SK-N-SH treated with all-trans-retinoic acid at 6 μM for 48 hours (cell line): ENCODE data around the gene HDAC4.

Source experiments
- ATAC-seq: fragments of 200-7000 bp; cut with Tn5 transposase; 3 replicates; pipeline ENCODE4 v1.9.1; 2020; ENCODE audit warnings: mild to moderate bottlenecking, moderate library complexity
- ARNTL ChIP-seq: fragments of 450-650 bp; formaldehyde crosslinking; IDR thresholded peaks from 2 replicates; pipeline ENCODE4 v1.5.0; 2020; ENCODE audit warnings: low read depth, mild to moderate bottlenecking, moderate library complexity, borderline replicate concordance
- BACH2 ChIP-seq: fragments of 250-450 bp; sonication (Bioruptor Pico); IDR thresholded peaks from 2 replicates; pipeline ENCODE4 v1.9.0; 2021; ENCODE audit warnings: mild to moderate bottlenecking, borderline replicate concordance
- CSDC2 ChIP-seq: fragments of 250-450 bp; sonication (Bioruptor Pico); IDR thresholded peaks from 2 replicates; pipeline ENCODE4 v1.5.0; 2020; ENCODE audit warnings: mild to moderate bottlenecking, moderate library complexity
- ISL1 ChIP-seq: fragments of 250-450 bp; sonication (Bioruptor Pico); IDR thresholded peaks from 2 replicates; pipeline ENCODE4 v2.1.2; 2022; ENCODE audit warnings: mild to moderate bottlenecking, moderate library complexity
- OSR1 ChIP-seq: fragments of 250-450 bp; sonication (Bioruptor Pico); IDR thresholded peaks from 2 replicates; pipeline ENCODE4 v1.8.0; 2022; ENCODE audit warnings: moderate library complexity, mild to moderate bottlenecking, inconsistent platforms
- PPARA ChIP-seq: fragments of 250-450 bp; sonication (Bioruptor Pico); IDR thresholded peaks from 2 replicates; pipeline ENCODE4 v1.5.0; 2020; ENCODE audit warnings: mild to moderate bottlenecking, borderline replicate concordance
- SNAI2 ChIP-seq: fragments of 250-450 bp; sonication (Bioruptor Pico); IDR thresholded peaks from 2 replicates; pipeline ENCODE4 v1.5.0; 2020; ENCODE audit warnings: mild to moderate bottlenecking, moderate library complexity
- TCF4 ChIP-seq: fragments of 250-450 bp; sonication (Bioruptor Pico); IDR thresholded peaks from 2 replicates; pipeline ENCODE4 v1.8.0; 2021; ENCODE audit warnings: mild to moderate bottlenecking, moderate library complexity, borderline replicate concordance
- TOX ChIP-seq: fragments of 250-450 bp; sonication (Bioruptor Pico); IDR thresholded peaks from 2 replicates; pipeline ENCODE4 v1.8.0; 2021; ENCODE audit warnings: mild to moderate bottlenecking, moderate library complexity, borderline replicate concordance
- ZC3H10 ChIP-seq: fragments of 250-450 bp; sonication (Bioruptor Pico); IDR thresholded peaks from 2 replicates; pipeline ENCODE4 v1.5.1; 2021; ENCODE audit warnings: mild to moderate bottlenecking, moderate library complexity
- ZFP3 ChIP-seq: fragments of 250-450 bp; sonication (Bioruptor Pico); IDR thresholded peaks from 2 replicates; pipeline ENCODE4 v1.5.0; 2020; ENCODE audit warnings: mild to moderate bottlenecking, moderate library complexity
- TF ChIP-seq, protein P1 (sequence below): fragments of 250-450 bp; sonication (Bioruptor Pico); IDR thresholded peaks from 2 replicates; pipeline ENCODE4 v1.5.0; 2020; ENCODE audit warnings: mild to moderate bottlenecking, moderate library complexity
- TF ChIP-seq, protein P2 (sequence below): fragments of 250-450 bp; sonication (Bioruptor Pico); IDR thresholded peaks from 2 replicates; pipeline ENCODE4 v1.5.1; 2020; ENCODE audit warnings: low read depth, mild to moderate bottlenecking, moderate library complexity
- TF ChIP-seq, protein P3 (sequence below): fragments of 250-450 bp; sonication (Bioruptor Pico); IDR thresholded peaks from 2 replicates; pipeline ENCODE4 v1.8.0; 2021; ENCODE audit warnings: low read depth, mild to moderate bottlenecking, moderate library complexity, borderline replicate concordance
- TF ChIP-seq, protein P4 (sequence below): fragments of 250-450 bp; sonication (Bioruptor Pico); IDR thresholded peaks from 2 replicates; pipeline ENCODE4 v1.8.0; 2020; ENCODE audit warnings: mild to moderate bottlenecking, moderate library complexity, borderline replicate concordance

The HDAC4 gene

DNA sequence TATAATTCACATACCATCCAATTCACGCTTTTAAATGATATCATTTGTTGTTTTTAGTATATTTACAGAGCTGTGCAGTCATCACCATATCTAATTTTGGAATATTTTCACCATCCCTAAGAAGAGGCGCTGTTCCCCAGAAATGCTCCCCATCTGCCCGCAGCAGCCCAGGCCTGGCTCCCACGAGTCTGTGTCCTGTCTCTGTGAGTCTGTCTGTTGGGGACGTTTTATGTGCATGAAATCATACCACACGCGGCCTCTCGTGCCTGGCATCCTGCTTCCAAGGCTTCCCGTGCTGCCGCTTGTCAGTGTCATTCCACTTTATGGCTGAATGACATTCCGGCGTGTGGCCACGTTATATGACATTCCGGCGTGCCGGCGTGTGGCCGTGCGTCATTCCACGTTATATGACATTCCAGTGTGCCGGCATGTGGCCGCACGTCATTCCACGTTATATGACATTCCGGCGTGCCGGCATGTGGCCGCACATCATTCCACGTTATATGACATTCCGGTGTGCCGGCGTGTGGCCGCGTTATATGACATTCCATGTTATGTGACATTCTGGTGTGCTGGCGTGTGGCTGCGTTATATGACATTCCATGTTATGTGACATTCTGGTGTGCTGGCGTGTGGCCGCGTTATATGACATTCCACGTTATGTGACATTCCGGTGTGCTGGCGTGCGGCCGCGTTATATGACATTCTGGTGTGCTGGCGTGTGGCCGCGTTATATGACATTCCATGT lies 276.5 kb downstream of the HDAC4 start:
- no peak for ATAC-seq
- TF ChIP-seq ZFP3 (CRISPR knock-in tag) (no peak), BACH2 (no peak), OSR1 (CRISPR knock-in tag) (no peak), CSDC2 (no peak), ISL1 (no peak), TCF4 (CRISPR knock-in tag) (no peak), SNAI2 (no peak)
- TF ChIP-seq, protein P1, sequence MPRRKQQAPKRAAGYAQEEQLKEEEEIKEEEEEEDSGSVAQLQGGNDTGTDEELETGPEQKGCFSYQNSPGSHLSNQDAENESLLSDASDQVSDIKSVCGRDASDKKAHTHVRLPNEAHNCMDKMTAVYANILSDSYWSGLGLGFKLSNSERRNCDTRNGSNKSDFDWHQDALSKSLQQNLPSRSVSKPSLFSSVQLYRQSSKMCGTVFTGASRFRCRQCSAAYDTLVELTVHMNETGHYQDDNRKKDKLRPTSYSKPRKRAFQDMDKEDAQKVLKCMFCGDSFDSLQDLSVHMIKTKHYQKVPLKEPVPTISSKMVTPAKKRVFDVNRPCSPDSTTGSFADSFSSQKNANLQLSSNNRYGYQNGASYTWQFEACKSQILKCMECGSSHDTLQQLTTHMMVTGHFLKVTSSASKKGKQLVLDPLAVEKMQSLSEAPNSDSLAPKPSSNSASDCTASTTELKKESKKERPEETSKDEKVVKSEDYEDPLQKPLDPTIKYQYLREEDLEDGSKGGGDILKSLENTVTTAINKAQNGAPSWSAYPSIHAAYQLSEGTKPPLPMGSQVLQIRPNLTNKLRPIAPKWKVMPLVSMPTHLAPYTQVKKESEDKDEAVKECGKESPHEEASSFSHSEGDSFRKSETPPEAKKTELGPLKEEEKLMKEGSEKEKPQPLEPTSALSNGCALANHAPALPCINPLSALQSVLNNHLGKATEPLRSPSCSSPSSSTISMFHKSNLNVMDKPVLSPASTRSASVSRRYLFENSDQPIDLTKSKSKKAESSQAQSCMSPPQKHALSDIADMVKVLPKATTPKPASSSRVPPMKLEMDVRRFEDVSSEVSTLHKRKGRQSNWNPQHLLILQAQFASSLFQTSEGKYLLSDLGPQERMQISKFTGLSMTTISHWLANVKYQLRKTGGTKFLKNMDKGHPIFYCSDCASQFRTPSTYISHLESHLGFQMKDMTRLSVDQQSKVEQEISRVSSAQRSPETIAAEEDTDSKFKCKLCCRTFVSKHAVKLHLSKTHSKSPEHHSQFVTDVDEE (CRISPR knock-in tag), result no peak
- TF ChIP-seq, all 23 proteins: peak for 0

DNA sequence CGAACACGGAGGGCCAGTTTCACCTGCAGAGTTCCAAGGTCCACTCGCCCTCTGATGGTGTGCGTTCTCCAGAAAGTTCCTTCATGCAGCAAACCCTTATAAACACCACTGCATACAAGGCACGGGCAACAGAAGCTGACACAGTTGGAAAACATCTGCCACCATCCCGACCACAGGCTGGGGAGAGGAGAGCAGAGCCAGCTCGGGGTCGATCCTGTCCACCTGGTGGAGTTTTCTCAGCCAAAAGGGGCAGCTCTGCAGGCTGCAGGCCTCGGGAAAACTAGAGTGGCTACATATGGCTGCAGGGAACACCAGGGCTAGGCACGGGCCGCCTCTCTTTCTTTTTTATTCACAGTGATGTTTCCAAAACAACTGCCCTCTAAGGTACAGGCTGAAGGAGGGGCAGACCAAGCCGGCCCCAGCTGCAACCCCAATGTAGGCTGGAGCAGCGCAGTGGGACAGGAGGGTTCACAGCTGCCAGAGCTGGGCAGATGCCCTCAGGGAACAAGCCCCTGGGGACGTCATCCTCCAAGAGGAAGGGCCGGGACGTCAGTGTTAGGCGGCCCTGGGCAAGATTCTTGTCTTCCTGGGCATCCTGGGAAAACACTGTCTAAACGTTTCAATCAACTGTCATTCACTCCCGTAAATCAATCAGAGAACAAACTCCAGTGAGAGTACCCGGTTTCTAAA lies 278.3 kb downstream of the HDAC4 start:
- ATAC-seq, result no peak
- no peak for TF ChIP-seq ISL1
- no peak for TF ChIP-seq CSDC2
- TF ChIP-seq BACH2, result no peak
- no peak for TF ChIP-seq ARNTL (CRISPR knock-in tag)
- no peak for TF ChIP-seq TOX (CRISPR knock-in tag)
- TF ChIP-seq PPARA, result no peak
- TF ChIP-seq, protein P2, sequence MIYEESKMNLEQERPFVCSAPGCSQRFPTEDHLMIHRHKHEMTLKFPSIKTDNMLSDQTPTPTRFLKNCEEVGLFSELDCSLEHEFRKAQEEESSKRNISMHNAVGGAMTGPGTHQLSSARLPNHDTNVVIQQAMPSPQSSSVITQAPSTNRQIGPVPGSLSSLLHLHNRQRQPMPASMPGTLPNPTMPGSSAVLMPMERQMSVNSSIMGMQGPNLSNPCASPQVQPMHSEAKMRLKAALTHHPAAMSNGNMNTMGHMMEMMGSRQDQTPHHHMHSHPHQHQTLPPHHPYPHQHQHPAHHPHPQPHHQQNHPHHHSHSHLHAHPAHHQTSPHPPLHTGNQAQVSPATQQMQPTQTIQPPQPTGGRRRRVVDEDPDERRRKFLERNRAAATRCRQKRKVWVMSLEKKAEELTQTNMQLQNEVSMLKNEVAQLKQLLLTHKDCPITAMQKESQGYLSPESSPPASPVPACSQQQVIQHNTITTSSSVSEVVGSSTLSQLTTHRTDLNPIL (CRISPR knock-in tag), result no peak
- TF ChIP-seq, protein P1 (CRISPR knock-in tag), result no peak
- no peak for TF ChIP-seq SNAI2
- no peak for TF ChIP-seq ZC3H10 (CRISPR knock-in tag)
- TF ChIP-seq, protein P3, sequence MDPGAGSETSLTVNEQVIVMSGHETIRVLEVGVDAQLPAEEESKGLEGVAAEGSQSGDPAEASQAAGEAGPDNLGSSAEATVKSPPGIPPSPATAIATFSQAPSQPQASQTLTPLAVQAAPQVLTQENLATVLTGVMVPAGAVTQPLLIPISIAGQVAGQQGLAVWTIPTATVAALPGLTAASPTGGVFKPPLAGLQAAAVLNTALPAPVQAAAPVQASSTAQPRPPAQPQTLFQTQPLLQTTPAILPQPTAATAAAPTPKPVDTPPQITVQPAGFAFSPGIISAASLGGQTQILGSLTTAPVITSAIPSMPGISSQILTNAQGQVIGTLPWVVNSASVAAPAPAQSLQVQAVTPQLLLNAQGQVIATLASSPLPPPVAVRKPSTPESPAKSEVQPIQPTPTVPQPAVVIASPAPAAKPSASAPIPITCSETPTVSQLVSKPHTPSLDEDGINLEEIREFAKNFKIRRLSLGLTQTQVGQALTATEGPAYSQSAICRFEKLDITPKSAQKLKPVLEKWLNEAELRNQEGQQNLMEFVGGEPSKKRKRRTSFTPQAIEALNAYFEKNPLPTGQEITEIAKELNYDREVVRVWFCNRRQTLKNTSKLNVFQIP (CRISPR knock-in tag), result no peak

DNA sequence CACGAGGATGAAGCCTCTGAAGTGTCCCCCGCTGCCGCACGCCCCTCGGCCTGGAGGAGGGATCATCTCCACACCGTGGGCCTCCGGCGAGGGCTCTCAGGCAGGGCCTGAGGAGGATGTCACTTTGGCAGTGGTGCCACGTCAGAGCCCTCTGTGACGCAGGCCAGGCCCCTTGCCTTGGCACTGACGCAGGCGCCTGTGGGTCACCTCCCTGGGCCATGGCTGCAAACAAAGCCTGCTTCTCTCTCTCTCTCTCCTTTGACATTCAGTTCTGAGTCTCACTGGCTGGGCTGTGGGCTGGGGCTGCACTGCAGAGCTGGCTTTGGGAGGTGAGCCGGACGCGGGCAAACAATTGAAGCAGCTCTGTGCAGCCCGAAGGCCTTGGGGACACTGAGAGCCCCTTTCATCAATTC lies 279.2 kb downstream of the HDAC4 start:
- ATAC-seq, result peak; percentile 14; the same call in 1 of the 3 replicates
- TF ChIP-seq, protein P2 (CRISPR knock-in tag), result no peak
- TF ChIP-seq CSDC2 (no peak), BACH2 (no peak)

DNA sequence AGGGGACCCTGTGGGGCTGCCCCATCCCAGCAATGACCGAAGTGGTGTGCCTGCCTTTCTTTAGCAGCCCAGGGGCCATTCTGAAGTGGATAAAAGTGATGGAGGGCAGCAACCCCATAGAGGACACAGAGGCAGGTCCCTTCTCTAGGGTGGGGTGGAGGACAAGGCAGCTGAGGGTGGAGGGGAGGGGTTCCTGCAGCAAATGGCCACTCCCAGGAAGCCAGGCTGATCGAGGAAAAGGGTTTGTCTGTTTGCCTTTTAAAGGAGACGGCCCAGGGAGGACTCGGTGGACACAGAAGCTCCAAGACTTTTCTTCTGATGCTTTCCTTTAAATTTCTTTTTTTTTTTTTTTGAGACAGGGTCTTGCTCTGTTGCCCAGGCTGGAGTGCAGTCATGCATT lies 280.2 kb downstream of the HDAC4 start:
- ATAC-seq, result no peak
- no peak for TF ChIP-seq BACH2
- TF ChIP-seq, protein P3 (CRISPR knock-in tag), result no peak
- TF ChIP-seq, protein P4, sequence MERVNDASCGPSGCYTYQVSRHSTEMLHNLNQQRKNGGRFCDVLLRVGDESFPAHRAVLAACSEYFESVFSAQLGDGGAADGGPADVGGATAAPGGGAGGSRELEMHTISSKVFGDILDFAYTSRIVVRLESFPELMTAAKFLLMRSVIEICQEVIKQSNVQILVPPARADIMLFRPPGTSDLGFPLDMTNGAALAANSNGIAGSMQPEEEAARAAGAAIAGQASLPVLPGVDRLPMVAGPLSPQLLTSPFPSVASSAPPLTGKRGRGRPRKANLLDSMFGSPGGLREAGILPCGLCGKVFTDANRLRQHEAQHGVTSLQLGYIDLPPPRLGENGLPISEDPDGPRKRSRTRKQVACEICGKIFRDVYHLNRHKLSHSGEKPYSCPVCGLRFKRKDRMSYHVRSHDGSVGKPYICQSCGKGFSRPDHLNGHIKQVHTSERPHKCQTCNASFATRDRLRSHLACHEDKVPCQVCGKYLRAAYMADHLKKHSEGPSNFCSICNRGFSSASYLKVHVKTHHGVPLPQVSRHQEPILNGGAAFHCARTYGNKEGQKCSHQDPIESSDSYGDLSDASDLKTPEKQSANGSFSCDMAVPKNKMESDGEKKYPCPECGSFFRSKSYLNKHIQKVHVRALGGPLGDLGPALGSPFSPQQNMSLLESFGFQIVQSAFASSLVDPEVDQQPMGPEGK (CRISPR knock-in tag), result no peak
- TF ChIP-seq, protein P2 (CRISPR knock-in tag), result no peak
- TF ChIP-seq, all 23 proteins: peak for 0
